ENCODE data around the gene HLA-B.
A peak's percentile ranks its signal among the peaks of the same experiment; 100 is the strongest.
"Not testable (repeated sequence)": the region's sequence is repeated elsewhere in the genome, so short reads cannot be mapped to it uniquely, and the experiment has no call there.

HLA-B gene

DNA sequence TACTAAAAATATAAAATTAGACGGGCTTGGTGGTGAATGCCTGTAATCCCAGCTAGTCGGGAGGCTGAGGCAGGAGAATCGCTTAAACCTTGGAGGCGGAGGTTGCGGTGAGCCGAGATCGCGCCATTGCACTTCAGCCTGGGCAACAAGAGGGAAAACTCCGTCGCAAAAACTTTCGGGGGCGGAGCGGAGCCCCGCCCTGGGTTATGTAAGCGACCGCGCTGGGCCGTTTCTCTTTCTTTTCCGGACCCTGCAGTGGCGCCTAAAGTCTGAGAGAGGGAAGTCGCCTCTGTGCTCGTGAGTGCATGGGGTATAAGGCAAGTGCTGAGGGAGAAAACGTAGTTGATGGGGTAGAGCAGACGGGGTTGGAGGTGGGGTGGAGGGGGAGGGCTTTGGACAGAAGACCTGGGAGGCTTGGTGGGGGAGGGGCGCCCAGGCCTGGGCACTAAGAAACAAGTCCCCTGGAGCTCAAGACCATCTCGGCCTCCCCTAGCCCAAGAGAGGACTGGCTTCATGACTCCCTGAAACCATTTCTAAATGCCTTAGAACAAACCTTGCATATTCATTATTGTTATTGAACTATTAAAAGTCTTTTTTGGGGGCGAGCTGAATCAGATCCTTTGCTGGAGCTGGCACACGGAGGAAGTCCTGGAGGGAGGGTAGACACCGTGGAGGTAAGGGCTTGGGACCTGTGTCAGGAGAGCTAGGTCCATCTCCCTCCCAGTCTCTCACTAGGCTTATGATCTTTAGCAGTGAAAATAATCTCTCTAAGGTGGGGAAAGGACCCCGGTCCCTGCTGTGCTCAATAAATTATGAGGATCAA lies 43.7 kb upstream of the HLA-B start:
- peak; percentile 65 for DNase-seq (ENCODE audit: low read depth)
- peak overlapping the region; percentile 82 for H3K4me3 ChIP-seq (ENCODE audit: control insufficient read depth, low read depth, low read length)
- TF ChIP-seq, protein P1, sequence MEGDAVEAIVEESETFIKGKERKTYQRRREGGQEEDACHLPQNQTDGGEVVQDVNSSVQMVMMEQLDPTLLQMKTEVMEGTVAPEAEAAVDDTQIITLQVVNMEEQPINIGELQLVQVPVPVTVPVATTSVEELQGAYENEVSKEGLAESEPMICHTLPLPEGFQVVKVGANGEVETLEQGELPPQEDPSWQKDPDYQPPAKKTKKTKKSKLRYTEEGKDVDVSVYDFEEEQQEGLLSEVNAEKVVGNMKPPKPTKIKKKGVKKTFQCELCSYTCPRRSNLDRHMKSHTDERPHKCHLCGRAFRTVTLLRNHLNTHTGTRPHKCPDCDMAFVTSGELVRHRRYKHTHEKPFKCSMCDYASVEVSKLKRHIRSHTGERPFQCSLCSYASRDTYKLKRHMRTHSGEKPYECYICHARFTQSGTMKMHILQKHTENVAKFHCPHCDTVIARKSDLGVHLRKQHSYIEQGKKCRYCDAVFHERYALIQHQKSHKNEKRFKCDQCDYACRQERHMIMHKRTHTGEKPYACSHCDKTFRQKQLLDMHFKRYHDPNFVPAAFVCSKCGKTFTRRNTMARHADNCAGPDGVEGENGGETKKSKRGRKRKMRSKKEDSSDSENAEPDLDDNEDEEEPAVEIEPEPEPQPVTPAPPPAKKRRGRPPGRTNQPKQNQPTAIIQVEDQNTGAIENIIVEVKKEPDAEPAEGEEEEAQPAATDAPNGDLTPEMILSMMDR (conservative IDR thresholded peaks at IDR 0.05; ENCODE audit: control insufficient read depth, insufficient read depth, low read depth, low read length) = no peak

DNA sequence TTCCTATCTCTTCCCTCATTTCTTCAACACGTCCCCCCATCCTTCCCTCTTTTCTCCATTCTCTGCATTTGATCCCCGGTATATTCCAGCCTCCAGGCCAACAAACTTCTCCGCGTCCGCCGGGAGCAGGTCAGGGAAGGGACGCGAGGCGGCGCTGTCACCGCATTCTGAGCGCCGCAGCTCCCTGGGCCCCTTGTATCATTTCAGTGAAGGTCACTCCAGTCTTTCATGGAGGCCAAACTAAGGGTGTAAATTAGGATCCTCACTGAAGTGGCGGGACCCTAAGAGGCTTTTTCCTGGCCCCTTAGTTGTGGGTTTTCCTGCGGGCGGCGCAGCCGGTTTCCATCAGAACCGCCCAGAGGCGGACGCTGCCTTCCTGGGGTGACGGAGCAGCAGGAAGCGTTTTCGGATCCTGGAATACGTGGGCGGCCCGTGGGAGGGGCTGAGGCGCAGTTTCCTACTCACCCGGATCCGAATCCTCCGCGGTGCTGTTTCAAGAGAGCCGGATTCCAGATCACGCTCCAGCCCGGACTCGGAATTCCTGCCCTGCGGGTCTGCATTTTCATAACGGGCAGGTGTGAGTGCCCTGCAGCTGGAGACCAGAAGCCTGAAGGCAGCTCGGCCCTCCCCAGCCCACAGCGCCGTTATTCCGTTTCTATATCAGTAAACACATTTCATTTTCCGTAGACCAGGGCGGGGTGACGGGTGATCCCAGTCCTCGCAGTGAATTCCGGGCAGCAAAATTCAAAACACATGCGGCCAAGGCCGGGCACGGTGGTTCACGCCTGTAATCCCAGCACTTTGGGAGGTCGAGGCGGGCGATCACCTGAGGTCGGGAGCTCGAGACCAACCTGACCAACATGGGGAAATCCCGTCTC lies 42.8 kb upstream of the HLA-B start:
- TF ChIP-seq, protein P1 (conservative IDR thresholded peaks at IDR 0.05; ENCODE audit: control insufficient read depth, insufficient read depth, low read depth, low read length) = peak; percentile 80
- peak overlapping the region; percentile 82 for H3K4me3 ChIP-seq (ENCODE audit: control insufficient read depth, low read depth, low read length)
- peak; percentile 91 for DNase-seq (ENCODE audit: low read depth)

DNA sequence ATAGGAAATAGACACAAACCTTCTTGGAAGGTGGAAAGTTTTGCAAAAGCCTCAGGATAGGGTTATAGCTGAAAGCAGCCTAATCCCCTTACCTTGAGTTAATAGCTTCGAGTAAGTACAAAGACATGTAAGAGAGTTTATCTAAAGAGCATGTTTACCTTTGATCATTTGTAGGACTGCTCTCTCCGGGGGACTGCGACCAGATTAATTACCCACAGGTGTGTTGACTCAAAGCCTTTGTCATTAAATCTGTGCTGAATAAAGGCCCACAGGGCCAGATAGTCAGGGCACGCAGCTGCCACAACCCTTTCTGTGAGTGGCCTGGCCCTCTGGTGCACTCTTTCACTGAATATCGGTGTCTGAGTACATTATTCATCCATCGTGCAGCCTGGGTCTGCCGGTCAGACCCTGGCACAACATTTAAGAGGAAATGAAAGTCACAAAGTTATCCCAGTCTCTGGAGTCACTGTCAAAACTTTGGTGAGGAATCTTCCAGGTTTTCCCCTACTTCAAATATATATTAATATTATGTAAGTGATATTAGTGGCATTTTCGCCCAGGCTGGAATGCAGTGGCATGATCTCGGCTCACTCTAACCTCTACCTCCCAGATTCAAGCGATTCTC lies 41.0 kb upstream of the HLA-B start:
- H3K4me3 ChIP-seq (ENCODE audit: control insufficient read depth, low read depth, low read length) = no peak overlapping the region
- no peak for DNase-seq (ENCODE audit: low read depth)
- TF ChIP-seq, protein P1 (conservative IDR thresholded peaks at IDR 0.05; ENCODE audit: control insufficient read depth, insufficient read depth, low read depth, low read length) = no peak

DNA sequence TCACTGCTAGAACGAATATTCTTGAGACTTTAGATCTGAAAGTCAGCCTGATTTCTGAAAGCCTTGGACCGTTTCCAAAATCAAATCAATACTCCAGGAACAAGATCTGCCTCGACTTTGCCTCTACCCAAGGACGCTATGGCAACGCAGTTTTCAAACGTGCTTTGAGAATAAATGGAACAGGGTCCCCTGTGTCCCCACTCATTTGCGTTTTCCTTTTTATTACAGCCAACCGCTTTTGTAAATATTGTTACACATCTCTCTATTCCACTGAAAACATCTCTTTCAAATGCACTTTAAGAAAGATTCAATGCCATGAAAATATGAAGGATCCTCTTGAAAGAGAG lies 40.1 kb upstream of the HLA-B start:
- DNase-seq (ENCODE audit: low read depth); H3K4me3 ChIP-seq (ENCODE audit: control insufficient read depth, low read depth, low read length): not testable (repeated sequence)

DNA sequence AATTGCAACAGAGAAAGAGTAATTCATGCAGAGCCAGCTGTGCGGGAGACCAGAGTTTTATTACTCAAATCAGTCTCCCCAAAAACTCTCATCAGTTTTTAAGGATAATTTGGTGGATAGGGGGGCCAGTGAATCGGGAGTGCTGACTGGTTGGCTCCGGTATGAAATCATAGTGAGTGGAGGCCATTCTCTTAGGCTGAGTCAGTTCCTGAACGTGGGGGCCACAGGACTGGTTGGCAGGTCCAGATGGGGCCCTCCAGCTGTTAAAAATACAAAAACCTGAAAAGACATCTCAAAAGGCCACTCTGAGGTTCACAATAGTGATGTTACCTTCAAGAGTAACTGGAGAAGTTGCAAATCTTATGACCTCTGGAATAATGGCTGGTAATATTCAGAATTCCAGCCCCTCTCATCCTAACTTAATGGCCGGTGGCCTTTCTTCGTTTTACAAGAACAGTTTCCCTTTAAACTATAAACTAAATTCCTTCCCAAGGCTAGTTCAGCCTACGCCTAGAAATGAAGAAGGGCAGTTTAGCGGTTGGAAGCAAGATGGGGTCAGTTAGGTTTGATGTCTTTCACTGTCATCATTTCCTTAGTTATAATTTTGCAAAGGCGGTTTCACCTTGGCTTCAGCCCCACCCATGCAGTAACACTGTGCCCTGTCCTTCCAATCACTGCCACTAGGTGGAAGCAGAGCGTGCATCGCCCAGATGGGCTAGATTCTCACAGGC lies 39.6 kb upstream of the HLA-B start:
- TF ChIP-seq, protein P1 (conservative IDR thresholded peaks at IDR 0.05; ENCODE audit: control insufficient read depth, insufficient read depth, low read depth, low read length) = peak; percentile 83
- H3K4me3 ChIP-seq (ENCODE audit: control insufficient read depth, low read depth, low read length) = no peak overlapping the region
- peak; percentile 79 for DNase-seq (ENCODE audit: low read depth)

DNA sequence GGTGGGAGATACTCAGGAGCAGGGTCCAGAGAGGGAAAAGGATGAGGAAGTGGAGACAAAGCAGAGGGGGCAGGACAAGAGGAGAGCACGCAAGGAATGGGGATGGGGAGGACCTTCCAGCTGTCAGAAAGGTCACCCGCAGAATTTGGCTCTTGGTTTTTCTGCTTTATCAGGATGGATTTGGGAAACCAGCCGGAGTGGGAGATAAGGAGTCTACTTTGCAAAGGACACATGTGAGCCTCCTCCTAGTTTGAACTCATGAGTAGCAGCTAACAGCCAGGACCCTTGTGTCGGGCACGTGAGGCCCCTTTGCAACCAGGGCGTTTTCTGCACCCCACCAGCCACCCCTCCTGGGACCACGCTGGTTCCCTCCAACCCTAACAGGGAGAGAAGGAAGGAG lies 38.9 kb upstream of the HLA-B start:
- H3K4me3 ChIP-seq (ENCODE audit: control insufficient read depth, low read depth, low read length) = no peak overlapping the region
- DNase-seq (ENCODE audit: low read depth) = no peak
- TF ChIP-seq, protein P1 (conservative IDR thresholded peaks at IDR 0.05; ENCODE audit: control insufficient read depth, insufficient read depth, low read depth, low read length) = no peak
